ENCODE measurements around the gene DRICH1. TPM values are rescaled to one million over a fixed set of nuclear protein-coding genes. Genes with fewer than 3 reads are reported as not detected.

The DRICH1 gene
- total and polyA plus RNA-seq, 4 donors, result 0.08 to 0.33 TPM; not detected in 2

GRCh38 chr22:23655891-23656475 is 23.9 kb upstream of the DRICH1 start (continued):
- TF ChIP-seq CTCF (IDR thresholded peaks at IDR 0.05; ENCODE audit: low read depth, low read length, missing input control) (no peak), HNF4G (IDR thresholded peaks at IDR 0.05) (no peak)

- WGBS, result 96% methylated on average over 8 of the region's 8 CpGs
- Histone ChIP-seq H3K9ac (ENCODE audit: low read depth in 1 of 2, low read length in 2 of 2) (no peak overlapping the region), H3K27ac (ENCODE audit: low read depth in 1 of 2, low read length in 2 of 2) (no peak overlapping the region), H3K4me1 (ENCODE audit: control insufficient read depth in 4 of 4, insufficient read depth in 4 of 4, low read length in 3 of 4) (no peaks in the 10 kb centered on the region), H3K36me3 (ENCODE audit: control insufficient read depth in 4 of 4, insufficient read depth in 3 of 4, low read depth in 1 of 4, low read length in 3 of 4) (no peaks in the 10 kb centered on the region), H3K27me3 (ENCODE audit: control insufficient read depth in 4 of 4, insufficient read depth in 4 of 4, low read length in 3 of 4) (no peaks in the 10 kb centered on the region), H3K4me3 (ENCODE audit: low read depth in 1 of 3, low read length in 3 of 3) (no peak overlapping the region), H3K9me3 (ENCODE audit: control insufficient read depth in 4 of 4, low read length in 3 of 4) (no peaks in the 10 kb centered on the region)
- DNase-seq (ENCODE audit: low spot score), result no peak
- TF ChIP-seq SP1 (IDR thresholded peaks at IDR 0.05) (no peak), HNF4A (conservative IDR thresholded peaks at IDR 0.05) (no peak), HNF4G (IDR thresholded peaks at IDR 0.05) (no peak), FOXA2 (IDR thresholded peaks at IDR 0.05) (no peak), ZBTB33 (IDR thresholded peaks at IDR 0.05) (no peak), FOXA1 (IDR thresholded peaks at IDR 0.05) (no peak)
- TF ChIP-seq, protein P1, sequence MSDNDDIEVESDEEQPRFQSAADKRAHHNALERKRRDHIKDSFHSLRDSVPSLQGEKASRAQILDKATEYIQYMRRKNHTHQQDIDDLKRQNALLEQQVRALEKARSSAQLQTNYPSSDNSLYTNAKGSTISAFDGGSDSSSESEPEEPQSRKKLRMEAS (IDR thresholded peaks at IDR 0.05), result no peak
Measured at GRCh38 chr22:23652711-23653110, 20.6 kb upstream of the DRICH1 start.

DNA sequence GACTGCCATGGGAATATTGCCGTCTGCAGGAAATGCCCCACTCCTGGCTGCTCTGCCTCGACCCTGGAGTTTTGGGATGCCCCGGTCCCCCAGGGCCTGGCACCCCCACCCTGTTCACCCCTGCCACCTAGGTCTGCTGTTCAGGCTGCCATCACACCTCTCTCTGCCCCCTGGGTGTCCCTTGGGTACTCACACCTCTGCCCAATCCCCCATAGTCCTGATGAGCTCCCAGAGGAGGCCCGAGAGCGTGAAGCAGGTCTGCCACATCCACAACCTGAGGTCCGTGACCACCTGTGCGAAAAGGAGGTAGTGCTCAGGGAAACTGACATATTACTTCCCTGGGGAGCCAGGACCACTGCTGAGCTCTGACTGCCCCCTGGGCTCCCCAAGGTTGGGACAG is 20.2 kb upstream of the DRICH1 start:
- H3K27ac ChIP-seq (ENCODE audit: low read depth in 1 of 2, low read length in 2 of 2), result no peak overlapping the region
- H3K9me3 ChIP-seq (ENCODE audit: control insufficient read depth in 4 of 4, low read length in 3 of 4), result no peaks in the 10 kb centered on the region
- H3K36me3 ChIP-seq (ENCODE audit: control insufficient read depth in 4 of 4, insufficient read depth in 3 of 4, low read depth in 1 of 4, low read length in 3 of 4), result no peaks in the 10 kb centered on the region
- DNase-seq (ENCODE audit: low spot score), result no peak
- H3K27me3 ChIP-seq (ENCODE audit: control insufficient read depth in 4 of 4, insufficient read depth in 4 of 4, low read length in 3 of 4), result no peaks in the 10 kb centered on the region
- no peak overlapping the region for H3K4me3 ChIP-seq (ENCODE audit: low read depth in 1 of 3, low read length in 3 of 3)
- TF ChIP-seq RAD21 (IDR thresholded peaks at IDR 0.05) (no peak), HNF4G (IDR thresholded peaks at IDR 0.05) (no peak), TAF1 (conservative IDR thresholded peaks at IDR 0.05) (no peak)
- H3K9ac ChIP-seq (ENCODE audit: low read depth in 1 of 2, low read length in 2 of 2), result no peak overlapping the region
- 96% methylated on average over 7 of the region's 7 CpGs for WGBS
- no peaks in the 10 kb centered on the region for H3K4me1 ChIP-seq (ENCODE audit: control insufficient read depth in 4 of 4, insufficient read depth in 4 of 4, low read length in 3 of 4)

- no peaks in the 10 kb centered on the region for H3K4me1 ChIP-seq (ENCODE audit: control insufficient read depth in 4 of 4, insufficient read depth in 4 of 4, low read length in 3 of 4)
- 98% methylated on average over 6 of the region's 6 CpGs for WGBS
- H3K36me3 ChIP-seq (ENCODE audit: control insufficient read depth in 4 of 4, insufficient read depth in 3 of 4, low read depth in 1 of 4, low read length in 3 of 4), result no peaks in the 10 kb centered on the region
- H3K27me3 ChIP-seq (ENCODE audit: control insufficient read depth in 4 of 4, insufficient read depth in 4 of 4, low read length in 3 of 4), result no peaks in the 10 kb centered on the region
- H3K4me3 ChIP-seq (ENCODE audit: low read depth in 1 of 3, low read length in 3 of 3), result no peak overlapping the region
- H3K9me3 ChIP-seq (ENCODE audit: control insufficient read depth in 4 of 4, low read length in 3 of 4), result no peaks in the 10 kb centered on the region
- no peak for DNase-seq (ENCODE audit: low spot score)
- no peak overlapping the region for H3K9ac ChIP-seq (ENCODE audit: low read depth in 1 of 2, low read length in 2 of 2)
- no peak overlapping the region for H3K27ac ChIP-seq (ENCODE audit: low read depth in 1 of 2, low read length in 2 of 2)
- no peak for TF ChIP-seq RAD21 (IDR thresholded peaks at IDR 0.05)
- TF ChIP-seq REST (IDR thresholded peaks at IDR 0.05), result no peak
- no peak for TF ChIP-seq CTCF (IDR thresholded peaks at IDR 0.05; ENCODE audit: low read depth, low read length, missing input control)
- no peak for TF ChIP-seq FOXA1 (IDR thresholded peaks at IDR 0.05)
- no peak for TF ChIP-seq RXRA (IDR thresholded peaks at IDR 0.05)
- TF ChIP-seq TAF1 (conservative IDR thresholded peaks at IDR 0.05), result no peak
- TF ChIP-seq, protein P2, sequence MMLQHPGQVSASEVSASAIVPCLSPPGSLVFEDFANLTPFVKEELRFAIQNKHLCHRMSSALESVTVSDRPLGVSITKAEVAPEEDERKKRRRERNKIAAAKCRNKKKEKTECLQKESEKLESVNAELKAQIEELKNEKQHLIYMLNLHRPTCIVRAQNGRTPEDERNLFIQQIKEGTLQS (IDR thresholded peaks at IDR 0.05), result no peak
- TF ChIP-seq EGR1 (IDR thresholded peaks at IDR 0.05; ENCODE audit: low read depth in 2 of 2), result no peak
Measured at GRCh38 chr22:23651676-23652075, 19.6 kb upstream of the DRICH1 start.
